ELR (cell line): ENCODE measurements around the gene FIGNL2.
"Not testable (repeated sequence)": the region's sequence is repeated elsewhere in the genome, so short reads cannot be mapped to it uniquely, and the experiment has no call there.

Experiments
- DNase-seq: peaks from one replicate; pipeline ENCODE4 v3.0.0-alpha.2; 2015; ENCODE audit warnings: low read depth

Gene FIGNL2, protein sequence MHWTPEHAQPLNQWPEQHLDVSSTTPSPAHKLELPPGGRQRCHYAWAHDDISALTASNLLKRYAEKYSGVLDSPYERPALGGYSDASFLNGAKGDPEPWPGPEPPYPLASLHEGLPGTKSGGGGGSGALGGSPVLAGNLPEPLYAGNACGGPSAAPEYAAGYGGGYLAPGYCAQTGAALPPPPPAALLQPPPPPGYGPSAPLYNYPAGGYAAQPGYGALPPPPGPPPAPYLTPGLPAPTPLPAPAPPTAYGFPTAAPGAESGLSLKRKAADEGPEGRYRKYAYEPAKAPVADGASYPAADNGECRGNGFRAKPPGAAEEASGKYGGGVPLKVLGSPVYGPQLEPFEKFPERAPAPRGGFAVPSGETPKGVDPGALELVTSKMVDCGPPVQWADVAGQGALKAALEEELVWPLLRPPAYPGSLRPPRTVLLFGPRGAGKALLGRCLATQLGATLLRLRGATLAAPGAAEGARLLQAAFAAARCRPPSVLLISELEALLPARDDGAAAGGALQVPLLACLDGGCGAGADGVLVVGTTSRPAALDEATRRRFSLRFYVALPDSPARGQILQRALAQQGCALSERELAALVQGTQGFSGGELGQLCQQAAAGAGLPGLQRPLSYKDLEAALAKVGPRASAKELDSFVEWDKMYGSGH

DNA sequence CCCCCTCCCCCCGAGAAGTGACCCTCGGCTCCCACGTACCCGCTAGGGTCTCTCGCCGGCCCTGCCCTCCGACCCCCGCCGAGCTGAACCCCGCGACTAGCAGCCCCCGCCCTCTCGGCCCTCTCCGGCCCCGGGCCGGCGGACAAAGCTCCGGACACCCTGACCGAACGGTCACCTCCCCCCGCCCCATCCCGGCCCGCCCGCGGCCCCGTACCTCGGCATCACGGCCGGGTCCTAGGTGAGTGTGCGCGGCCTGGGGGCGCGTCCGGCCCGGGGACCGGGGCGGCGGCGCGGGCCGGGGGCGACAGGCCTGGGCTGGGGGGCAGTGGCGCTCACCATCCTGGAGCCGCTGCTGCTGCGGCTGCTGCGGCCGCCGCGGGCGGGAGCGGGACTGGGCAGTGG lies at the start of gene FIGNL2:
TSS of gene FIGNL2 (minus strand) at position 393 of the 402 bp plus-strand sequence. CDS start 26,305 bp downstream, outside the sequence.
- no peak for DNase-seq

DNA sequence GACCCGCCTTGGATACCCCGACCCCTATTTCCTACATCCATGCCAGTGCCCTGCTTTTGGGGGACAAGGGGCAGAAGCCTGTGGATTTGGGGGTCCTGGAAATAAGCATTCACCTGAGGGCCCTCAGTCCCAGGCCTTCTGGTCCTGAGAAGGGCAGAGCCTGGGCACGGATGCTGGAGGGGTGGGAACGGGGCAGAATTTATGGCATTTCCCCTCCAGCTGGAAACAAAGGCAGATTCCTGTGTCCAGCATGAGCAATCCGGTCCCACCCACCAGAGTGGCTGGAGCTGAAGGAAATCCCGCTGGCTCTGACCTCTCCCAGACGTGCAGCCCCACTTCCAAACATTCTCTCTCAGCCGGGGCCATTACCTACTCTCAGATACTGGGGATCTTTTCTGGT lies 48.7 kb upstream of the FIGNL2 start:
- no peak for DNase-seq

DNA sequence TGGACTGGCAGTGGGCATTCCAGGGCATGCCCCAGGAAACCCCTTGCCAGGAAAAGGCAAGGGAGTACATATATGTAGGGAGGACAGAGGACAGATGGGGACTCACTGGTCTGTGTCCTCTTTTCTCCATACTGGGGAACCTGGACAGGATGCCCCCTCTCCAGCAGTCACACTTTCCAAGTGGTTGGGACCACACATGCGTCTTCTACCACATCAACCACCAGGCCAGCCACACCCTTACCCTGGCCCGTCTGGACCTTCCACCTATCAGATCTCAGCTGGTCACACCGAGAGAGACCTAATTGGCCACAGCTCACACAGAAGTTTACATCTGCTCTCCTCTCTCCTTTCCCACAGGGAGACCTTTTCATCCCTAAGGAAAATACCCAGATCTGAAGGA lies 47.7 kb upstream of the FIGNL2 start:
- no peak for DNase-seq

DNA sequence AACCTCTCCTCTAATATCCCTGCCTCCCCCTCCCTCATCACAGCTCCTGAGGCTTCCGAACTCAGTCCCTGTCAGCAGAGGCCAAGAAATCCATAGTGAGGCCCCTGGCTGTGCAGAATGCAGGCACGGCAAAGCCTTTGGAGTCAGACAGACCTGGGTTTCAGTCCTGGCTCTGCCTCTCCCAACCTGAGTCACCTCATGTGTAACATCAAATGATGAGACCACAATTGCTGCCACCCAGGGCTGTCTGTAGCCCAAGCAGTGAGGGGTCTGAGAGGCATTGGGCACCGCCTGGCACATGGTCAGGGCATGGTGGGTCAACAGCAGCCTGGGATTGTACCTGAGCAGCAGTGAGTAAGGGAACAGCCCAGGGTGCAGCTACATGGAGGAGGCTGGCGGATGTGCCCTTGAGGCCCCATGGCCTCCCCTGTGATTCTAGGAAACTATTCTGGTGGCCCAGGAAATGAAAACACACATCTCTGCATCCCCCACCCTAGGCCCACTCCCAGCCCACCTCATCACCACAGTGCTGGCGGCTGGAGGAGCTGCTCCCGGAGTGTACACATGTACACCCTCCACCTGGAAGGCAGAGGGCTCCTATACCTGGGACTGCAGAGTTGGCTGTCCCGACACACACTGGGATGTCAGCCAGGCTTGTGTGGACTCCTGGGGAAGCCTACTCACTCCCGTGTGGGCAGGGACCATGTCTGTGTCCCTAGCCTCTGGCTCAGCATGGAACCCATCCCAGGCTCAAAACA lies 47.0 kb upstream of the FIGNL2 start:
- peak; percentile 23 for DNase-seq

DNA sequence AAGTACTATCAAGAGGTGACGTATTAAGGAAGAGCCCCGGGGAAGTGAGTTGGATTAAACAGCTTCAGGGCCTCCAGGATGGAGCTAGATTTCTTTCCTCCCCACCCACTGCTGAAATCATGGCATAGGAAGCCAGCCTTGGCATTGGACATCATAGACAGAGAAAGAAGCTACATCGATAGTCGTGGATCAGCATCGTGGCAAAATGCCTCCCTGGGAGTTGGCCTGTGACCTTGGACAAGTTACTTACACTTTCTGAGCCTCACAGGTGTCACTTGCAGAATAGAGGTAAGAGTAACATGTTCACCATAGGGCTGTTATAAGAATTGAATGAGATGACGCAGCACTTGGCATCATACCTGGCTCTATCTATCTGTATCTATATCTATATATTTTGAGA lies 45.3 kb upstream of the FIGNL2 start:
- no peak for DNase-seq

DNA sequence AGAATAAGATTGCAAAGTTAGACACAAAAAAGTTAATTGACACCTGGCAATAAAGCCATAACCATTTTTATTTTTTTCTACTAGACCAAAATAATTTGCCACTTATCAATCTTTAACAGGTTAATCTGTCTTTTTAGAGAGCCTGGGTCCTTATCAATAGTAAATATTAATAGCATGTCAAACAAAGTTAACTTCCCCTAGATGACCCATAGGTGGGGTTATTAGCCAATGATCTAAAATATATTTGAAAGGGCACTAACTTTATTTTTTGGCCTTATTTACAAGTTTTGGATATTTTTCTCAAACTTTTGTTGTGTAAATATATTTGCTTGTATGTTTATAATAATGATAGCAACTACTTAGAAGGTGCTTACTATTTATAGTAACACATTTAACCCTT lies 43.3 kb upstream of the FIGNL2 start:
- DNase-seq = peak; percentile 58

DNA sequence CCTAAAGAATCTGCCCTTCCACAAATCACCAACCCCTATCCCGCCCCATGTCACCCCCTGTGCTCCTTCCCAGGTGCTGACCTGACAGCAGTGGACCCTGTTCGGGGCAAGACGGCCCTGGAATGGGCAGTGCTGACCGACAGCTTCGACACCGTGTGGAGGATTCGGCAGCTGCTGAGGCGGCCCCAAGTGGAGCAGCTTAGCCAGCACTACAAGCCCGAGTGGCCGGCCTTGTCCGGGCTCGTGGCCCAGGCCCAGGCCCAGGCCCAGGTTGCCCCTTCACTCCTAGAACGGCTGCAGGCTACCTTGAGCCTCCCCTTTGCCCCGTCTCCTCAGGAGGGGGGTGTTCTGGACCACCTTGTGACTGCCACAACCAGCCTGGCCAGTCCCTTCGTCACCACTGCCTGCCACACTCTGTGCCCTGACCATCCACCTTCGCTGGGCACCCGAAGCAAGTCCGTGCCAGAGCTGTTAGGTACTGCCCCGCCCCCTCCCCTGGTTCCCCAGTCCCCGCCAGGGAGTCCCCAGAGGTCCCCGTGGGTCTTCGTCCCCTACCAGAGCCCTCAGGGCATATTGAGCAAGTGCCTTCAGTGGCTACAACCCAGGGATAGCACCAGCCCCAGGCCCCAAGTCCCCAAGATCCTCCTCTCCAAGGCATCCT lies 42.1 kb upstream of the FIGNL2 start:
- no peak for DNase-seq

DNA sequence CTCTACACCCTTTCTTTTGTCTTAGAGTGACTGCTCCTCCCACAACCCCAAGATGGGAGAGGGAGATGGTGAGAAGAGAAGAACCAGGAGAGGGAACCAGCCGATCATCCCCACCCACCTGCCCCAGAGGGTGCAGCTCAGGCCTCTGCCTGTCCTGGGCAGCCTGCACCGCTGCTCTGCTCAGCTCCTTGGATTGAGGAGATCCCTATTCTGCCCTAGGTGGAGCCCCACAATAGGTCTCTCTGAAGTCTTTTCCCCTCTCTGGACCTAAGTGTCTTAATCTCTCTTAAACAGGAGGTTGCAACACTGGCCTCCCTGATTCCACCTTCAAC lies 41.6 kb upstream of the FIGNL2 start:
- no peak for DNase-seq

DNA sequence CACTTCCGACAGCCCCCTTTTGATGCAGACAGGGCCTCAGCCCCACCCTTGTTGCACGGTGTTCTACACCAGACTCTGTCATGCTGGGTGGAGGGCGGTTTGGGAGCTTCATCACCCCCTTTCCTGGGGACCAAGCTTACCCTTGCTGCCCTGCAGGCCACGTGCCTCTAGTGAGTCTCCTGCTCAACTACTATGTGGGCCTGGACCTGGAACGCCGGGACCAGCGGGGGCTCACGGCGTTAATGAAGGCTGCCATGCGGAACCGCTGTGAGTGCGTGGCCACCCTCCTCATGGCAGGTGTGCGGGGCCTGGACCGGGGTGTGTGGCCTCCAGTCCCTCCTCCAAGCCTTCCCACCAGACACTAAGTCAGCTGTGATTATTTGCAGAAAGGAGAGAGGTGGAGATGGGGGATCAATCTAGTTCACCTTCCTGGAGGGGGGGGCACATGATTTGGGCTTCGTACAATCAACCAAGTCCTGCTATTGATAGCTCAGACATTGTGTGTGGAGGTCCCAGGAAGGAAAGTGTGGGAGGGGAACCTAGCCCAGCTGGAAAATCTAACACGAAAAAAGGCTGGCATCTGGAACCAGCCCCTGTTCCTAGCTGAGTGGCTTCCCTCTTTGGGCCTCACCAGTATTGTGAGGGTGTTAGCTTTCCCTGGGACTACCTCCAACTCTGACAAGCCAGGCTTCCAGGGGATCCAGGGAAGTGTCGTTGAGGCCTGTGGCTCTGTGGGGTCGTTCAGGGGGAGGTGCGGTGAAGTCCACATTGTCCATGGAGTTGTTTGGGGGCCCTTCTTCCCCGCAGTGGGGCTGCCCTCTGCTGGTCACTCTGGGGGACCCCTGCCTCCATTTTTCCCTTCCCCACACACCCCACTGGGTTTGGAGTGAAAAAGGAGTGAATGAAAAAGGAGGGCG lies 41.0 kb upstream of the FIGNL2 start:
- DNase-seq = no peak

DNA sequence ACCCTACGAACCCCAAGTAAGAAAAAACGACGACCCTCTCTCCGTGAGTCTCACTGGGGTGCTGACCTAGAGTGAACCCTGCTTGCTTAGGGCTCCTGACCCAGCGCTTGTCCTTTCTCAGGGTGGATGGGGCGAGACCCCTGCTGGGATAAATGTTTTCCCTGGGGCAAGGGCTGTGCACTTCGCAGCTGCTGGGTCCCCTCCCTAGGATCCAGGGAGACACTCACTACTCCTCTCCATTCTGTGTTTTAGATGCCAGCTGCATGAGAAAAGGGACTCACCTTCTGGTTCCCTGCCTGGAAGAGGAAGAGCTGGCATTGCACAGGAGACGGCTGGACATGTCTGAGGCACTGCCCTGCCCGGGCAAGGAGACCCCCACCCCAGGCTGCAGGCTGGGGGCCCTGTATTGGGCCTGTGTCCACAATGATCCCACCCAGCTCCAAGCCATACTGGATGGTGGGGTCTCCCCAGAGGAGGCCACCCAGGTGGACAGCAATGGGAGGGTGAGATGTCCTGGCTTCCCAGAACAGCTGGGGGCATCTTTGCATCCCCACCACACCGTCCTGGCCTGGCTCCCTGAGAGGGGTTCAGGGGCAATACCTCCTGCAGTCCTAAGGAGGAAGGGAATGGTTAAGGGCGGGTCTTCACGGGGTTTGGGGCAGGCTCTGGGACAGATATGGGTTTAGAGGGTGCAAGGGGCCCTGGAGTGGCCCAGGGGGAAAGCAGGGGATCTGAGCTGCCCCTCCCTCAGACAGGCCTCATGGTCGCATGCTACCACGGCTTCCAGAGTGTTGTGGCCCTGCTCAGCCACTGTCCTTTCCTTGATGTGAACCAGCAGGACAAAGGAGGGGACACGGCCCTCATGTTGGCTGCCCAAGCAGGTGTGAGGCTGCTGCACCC lies 40.0 kb upstream of the FIGNL2 start:
- no peak for DNase-seq

DNA sequence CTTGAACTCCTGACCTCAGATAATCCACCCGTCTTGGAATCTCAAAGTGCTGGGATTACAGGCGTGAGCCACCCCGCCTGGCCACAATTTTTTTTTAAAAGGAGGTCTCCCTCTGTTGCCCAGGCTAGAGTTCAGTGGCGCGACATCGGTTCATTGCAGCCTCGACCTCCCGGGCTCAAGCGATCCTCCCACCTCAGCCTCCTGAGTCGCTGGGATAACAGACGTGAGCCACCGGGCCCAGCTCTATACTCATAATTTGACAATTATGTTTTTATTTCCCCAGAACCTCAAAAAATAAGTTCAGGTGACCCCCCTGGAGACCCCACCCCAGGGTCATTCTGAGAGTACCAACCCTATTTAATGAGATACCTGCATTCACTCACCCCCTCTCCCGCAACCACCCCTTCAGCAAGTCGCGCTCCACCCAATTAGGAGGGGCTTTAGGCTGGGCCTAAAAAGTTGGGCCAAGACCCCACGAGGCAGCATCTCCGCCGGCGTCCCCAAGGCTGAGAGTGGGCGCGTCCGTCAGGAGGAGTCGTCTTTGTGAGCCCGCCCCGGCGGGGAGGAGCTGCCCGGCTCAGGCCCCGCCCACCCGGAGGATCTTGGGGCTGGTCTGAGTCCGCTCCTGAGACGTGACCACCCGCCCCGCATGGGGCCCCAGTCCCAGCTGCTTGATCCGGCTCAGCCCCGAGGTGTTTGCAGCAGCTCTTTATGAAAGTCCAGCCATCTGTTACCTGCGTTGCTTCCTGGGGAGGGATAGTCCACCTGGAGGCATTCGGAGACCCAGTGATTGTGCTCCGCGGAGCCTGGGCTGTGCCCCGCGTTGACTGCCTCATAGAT lies 39.2 kb upstream of the FIGNL2 start, which contains the start of gene ANKRD33:
TSS of gene ANKRD33 (plus strand) at position 628 of the 840 bp plus-strand sequence. CDS start at position 712, 84 bp downstream.
- DNase-seq = no peak

DNA sequence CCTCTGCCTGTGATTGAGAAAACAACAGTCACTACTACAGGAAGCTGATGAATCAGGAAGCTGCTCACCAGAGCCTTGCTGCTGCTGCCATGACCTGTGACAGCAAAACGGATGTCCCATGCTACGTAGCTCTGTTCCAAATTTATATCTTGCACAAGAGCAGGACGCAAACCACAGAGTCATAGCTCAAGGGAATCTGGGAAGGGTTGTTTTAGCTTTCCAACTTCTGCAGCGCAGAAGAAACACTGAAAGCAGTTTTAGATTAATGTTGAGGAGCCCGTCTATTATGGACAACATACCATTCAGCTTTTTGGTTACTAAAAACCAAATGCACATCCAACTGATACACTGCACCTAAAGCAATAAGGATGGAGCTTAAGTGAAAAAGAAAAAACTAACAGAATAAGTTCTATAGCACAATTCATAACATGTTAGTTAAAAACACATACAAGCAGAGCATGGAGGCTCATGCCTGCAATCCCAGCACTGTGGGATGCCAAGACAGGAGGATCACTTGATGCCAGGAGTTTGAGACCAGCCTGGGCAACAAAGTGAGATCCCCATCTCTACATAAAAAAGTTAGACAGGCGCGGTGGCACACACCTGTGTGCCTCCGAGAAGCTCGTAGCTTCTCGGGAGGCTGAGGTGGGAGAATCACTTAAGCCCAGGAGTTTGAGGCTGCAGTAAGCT lies 37.6 kb upstream of the FIGNL2 start:
- DNase-seq = peak; percentile 96

DNA sequence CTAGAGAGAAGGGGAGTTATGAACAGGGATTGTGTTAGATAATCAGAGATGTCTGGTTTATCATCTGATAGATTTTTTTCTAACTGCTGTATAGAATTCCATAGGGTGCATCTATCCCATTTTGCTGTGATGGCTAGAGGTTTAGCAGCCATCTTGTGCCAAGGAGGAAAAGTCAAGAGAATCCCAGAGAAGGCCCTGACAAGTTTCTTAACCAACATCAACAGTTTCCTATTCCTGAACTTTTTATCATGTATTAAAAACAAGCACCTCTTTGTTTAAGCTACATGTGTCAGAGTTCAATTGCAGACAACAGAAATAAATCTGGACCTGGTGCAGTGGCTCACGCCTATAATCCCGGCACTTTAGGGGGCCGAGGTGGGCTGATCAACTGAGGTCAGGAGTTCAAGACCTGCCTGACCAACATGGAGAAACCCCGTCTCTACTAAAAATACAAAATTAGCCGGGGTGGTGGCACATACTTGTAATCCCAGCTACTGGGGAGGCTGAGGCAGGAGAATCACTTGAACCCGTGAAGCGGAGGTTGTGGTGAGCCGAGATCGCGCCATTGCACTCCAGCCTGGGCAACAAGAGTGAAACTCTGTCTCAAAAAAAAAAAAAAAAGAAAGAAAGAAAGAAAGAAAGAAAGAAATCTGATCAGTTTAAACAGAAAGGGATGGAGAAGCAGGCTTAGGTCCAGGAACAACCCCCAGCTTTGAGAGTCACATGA lies 36.9 kb upstream of the FIGNL2 start:
- not testable (repeated sequence) for DNase-seq

DNA sequence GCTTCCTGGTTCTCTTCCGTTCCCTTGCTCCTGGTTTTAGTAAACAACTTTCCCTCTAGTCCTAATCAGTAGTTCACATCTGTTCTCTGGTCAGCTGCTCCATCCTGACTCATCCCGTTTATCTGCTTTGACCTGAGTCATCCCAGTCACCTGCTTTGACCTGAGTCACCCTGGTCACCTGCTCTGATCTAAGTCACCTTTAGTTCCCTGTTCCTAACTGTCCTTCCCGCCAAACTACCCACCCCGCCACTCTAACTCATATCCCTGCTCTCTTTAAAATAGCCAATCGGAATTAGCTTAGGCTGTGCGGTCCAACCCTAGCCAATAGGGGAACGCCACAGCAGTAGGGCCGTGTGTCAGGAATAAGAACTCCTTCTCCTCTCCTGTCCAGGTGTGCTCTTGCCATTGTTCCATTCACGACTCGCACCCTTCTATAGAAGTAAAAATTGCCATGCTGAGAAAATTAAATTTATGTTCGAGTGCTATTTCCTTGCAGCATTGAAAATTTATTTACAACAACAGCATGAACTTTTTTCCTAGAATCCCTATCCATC lies 36.2 kb upstream of the FIGNL2 start:
- peak; percentile 84 for DNase-seq

DNA sequence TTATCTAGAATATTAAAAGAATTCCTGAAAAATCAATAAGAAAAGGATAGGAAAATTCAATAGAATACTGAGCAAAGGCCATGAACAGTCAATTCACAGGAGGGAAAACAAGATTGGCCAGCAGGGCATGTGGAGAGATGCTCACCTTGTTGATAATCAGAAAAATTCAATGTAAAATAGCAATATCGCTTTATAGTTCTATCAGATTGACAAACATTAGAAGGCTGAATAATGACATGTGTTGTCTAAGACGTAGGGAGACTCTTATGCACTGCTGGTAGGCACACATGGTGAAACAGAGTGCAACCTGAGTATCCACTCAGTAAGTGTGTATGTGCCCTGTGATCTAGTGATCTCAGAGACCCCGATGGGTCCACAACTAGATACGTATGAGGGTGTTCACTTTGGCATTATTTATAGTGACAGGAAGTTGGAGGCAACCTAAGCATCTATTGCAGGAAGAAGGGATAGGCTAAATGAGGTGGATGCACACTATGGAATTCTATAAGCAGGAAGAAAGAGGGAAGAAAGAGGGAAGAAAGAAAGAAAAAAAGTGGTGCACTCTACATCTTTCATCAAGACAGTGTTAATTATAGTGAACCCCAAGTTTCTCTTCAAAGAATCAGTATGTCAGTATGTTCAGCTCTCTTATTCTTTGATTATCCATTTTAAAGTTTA lies 35.6 kb upstream of the FIGNL2 start:
- DNase-seq = no peak

DNA sequence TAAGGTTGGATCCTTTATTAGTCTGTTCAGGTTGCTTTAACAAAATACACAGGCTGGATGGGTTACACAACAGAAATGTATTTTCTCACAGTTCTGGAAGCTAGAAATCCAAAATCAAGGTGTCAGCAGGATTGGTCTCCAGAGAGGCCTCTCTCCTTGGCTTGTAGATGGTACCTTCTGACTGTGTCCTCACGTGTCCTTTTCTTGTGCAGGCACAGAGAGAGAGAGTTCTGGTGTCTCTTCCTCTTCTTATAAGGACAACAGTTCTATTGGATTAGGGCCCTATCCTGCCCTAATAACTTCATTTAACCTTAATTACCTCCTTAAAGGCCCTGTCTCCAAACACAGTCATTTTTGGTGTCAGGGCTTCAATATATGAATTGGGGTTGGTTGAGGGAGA lies 34.8 kb upstream of the FIGNL2 start:
- no peak for DNase-seq

DNA sequence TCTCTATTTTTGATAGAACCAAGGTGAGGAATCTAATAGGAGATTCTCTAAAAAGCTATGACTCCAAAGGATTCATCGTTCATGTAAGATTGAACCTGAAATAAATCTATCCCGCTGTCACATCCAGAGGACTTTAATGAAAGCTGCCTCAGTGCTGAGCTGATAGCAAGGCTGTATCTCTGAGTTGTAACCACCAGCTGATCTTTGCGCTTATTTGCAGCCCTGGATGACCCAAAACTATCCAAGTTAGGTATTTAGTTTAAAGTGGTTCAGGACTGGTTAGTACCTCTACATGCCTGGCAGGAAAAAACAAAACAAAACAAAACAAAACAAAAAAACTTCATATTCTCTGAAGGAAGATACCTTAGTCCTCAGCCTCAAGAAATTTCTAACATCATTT lies 30.6 kb upstream of the FIGNL2 start:
- DNase-seq = no peak
